GM08714 (cell line): ENCODE results near the gene STK24.

Experiments
- H3K4me3 ChIP-seq: fragments of 200-500 bp; sonication (Bioruptor generic); 2 replicates; pipeline ENCODE4 v1.5.1; 2014; ENCODE audit warnings: mild to moderate bottlenecking, low read length, inconsistent platforms
- ZNF274 ChIP-seq: IDR thresholded peaks from 2 replicates; pipeline ENCODE4 v1.6.1; 2012; ENCODE audit warnings: mild to moderate bottlenecking, low read depth, low read length

STK24 gene

DNA sequence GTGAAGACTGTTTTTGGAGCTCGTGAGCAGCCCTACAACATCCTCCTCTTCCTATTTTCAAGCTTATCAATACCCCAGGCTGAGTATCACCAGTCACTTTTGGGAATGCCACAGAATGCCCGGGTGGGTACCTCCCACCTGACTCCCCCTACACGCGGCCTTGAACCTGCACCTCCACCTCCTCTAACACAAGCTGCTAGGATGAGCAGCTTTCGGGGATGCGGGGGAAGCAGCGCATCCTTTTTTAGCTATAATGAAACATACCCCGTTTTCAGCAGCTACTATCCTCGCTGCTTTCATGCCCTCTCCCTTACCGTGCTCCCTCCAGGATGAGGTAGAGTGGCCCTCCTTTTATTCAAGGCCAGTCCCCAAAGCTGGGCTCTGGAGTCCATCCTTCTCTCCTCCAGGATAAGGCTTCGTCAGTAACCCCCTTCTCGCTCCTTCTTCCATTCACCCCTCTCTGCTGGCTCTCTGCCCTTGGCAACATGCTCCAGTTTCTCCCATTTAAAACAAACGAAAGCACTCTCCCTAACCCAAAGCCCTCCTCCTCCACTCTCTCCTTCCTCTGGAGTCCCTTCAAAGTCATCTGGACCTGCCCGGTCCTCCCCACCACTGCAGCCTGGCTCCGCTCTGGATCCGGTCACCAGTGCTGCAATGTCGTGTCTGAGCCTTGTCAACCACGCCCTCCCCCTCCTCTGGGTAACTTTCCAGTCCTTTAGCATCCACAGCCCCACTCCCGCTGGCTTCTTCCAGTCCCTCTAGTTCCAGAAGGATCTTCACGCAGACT lies 55.3 kb downstream of the STK24 start:
- no peak overlapping the region for H3K4me3 ChIP-seq
- no peak for TF ChIP-seq ZNF274

DNA sequence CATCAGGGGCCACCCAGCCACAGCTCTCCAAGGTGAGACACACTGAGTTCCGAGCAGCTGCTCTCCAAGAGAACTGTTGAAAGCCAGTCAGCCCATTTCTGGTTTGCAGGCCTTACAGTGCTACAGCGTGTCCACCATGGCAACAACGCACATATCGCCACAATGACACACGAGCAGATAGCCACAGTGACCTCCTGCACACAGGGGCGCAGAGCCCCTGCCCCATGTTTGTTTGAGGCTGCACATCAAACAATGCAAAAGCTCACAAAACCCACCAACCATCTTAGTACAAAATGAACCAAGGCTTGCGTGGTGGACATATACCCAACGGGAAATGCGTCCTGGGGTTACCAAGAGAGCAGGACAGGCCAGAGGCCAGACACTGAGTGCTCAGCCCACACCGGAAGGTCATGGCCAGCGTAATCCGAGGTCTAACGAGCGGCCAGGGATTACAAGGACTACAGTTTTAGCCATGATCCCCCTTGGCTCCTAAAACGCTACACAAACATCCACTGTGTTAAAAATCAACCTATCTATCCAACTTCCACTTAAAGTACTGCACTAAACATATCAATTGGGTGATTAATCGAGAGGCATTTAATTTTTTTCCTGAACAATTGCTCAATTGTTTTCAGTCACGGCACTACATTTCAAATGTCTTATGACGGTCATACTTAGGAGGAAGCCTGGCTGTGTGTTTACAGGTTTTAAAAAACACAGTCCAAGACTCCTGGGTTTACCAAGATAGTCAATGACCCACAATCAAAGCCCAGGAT lies 56.0 kb downstream of the STK24 start:
- no peak overlapping the region for H3K4me3 ChIP-seq
- TF ChIP-seq ZNF274: no peak

DNA sequence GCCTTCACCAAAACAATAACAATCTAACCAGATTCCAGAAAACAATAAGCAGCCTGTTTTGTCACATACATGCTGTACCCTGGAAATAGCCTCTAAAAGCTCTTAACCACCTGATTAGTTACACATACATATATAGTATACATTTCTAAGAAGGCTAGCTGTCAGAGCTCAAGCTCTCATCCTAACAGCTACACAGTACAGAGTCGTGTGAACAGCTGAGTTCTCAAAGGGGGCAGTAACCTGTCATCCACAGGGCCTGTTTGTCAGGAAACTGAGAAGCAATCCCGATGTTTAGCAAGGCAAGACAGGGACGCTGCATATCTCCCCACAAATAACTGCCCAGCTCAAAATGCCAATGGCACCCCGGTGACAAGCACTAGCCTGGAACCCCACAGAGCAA lies 56.9 kb downstream of the STK24 start:
- no peak for TF ChIP-seq ZNF274
- no peak overlapping the region for H3K4me3 ChIP-seq

DNA sequence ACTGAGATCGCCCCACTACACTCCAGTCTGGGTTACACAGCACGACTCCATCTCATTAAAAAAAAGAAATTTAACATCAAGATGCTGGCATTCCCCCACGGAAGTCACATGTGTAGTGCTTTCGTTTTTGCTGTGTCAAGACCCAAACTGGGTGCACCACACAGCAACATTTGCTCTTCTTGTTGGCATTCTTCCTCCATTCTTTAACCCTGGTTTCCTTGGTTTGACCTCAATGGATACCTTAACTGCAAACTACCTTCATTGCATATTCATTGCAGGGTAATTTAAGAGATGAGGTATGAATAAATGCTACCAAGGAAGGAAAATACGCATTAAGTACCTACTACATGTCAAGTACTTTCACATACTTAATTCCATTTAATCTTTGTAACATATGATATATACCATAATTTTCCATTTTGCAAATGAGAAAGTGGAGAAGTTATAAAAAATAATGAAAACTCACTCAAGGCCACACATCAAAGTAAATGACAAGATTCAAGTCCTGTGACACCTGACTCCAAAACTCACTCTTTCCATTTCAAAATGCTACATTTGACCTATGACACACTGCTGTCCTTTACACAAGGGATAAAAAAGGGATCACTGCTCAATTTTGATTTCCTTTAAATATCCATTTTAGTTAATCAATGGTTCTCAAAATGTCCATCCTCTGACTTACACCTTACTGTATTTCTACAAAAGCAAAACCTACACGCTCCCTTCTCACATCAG lies 59.2 kb downstream of the STK24 start:
- no peak overlapping the region for H3K4me3 ChIP-seq
- TF ChIP-seq ZNF274: no peak

DNA sequence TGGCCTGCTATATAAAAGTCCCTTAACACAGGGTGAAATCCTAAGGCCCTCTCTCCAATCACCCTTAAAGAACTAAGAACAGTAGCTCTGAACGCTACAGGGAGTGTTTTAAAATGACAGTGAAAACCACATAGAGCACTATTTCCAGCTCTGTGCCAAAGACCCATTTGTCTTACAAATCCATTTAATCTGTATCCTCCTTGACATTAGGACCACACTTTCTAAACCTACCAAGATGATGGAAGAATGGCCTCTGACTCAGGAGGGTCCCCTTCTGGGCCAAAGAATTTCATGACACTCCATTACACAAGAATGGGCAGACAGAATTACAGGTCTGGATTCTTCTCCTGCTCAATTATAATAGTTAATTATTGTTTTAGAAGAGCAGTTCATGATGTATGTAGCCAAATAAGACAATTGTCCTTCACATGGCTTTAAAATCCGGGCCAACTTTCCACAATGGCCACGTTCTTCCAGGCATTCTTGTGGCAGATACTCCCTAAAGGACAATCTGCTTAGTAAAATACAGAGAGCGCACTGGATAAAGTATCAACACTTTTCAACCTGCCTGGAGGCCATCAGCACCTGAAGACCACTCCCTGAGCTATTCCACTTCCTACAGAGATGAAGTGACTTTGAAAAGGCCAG lies 61.0 kb downstream of the STK24 start:
- TF ChIP-seq ZNF274: no peak
- H3K4me3 ChIP-seq: no peak overlapping the region

DNA sequence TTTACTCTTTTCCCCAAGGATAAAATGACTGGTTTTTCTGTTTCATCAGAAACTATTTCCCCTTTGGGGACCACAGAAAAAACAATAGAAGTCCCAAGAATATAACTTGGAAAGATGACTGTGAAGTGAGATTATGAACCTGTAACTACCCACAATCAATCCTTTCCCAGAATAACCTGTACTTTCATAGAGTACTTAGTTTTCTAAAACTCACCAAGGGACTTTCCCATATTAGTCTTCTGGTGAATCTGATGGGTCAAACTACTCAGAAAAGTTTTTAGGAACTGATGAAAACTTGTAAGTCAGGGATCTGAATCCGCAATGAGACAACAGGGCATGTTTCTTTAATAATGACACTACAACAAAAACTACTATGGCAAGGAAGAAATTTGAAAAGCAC lies 62.6 kb downstream of the STK24 start:
- no peak overlapping the region for H3K4me3 ChIP-seq
- TF ChIP-seq ZNF274: no peak

DNA sequence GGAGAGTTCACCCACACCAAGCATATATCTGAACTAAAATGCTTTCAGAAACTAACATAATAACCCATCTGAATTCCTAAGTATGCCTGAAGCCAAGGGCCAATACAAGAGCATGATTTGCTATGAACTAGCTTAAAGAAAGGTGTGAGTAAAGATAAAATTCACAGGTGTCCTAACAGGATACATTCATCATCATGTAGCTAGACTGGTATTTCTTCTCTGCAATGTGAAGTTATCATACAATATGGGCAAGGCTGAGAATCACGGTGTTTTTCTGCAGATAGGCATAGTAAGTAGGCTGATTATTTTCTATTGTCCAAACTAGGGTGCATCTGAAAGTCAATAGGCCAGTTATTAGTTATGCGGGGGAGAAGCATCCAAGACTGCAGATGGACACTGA lies 63.1 kb downstream of the STK24 start:
- H3K4me3 ChIP-seq: no peak overlapping the region
- no peak for TF ChIP-seq ZNF274

DNA sequence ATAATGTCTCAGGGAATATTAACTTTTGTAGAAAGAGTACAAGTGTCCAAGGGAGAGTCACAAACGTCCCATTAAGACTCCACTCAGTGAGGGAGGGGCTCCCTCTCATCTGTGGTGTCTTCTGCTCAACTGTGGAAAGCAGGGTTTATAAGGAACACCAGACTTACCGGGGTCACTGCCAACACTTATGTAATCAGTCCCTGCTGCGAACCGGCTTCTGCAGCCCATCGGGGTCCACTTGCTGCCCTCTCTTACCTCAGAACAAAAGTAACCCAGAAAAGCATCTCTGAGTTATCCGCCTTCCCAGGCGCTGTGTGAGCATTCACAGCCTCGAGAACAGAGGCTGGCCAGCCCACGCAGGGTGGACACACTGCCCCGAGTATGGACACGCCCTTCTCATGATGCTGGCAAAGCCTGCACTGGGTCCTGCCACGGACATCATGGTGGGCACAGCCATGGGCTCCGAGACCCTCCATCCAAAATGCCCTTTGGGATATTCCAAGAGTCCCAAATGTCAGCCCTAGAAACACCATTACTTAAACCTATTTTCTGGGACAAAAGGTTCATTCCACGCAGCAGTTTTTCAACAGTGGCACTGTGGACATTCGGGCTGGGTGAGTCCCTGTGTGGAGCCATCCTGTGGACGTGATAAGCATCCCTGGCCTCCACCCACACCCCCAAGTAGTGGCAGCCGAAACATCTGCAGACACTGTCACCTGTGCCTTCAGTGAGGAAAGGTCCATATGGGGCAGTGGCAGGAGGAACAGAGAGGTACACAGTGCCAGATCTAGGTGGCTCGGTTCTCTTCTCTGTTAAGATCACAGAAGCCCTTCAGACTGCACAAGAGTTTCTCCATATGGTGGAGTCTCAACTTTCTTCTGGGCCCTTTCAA lies 63.9 kb downstream of the STK24 start:
- H3K4me3 ChIP-seq: peak overlapping the region; percentile 22; the same call in 1 of the 2 replicates
- no peak for TF ChIP-seq ZNF274

DNA sequence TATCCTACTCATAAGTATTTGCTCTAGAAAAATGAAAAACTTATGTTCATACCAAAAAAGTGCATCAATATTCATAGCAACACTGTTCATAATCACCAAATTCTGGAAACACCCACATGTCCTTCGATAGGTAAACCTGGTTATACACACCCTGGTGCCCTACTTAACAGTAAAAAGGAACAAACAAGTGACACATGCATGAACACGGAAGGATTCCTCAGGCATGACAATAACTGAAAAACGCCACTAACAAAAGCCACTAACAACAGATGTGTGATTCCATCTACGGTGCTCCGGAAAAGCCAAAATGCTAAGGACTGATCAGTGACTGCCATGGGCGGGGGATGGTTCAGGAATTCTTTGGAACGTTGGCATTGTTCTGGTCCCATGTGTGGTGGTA lies 65.5 kb downstream of the STK24 start:
- H3K4me3 ChIP-seq: peak overlapping the region; percentile 26; the same call in 1 of the 2 replicates
- no peak for TF ChIP-seq ZNF274

DNA sequence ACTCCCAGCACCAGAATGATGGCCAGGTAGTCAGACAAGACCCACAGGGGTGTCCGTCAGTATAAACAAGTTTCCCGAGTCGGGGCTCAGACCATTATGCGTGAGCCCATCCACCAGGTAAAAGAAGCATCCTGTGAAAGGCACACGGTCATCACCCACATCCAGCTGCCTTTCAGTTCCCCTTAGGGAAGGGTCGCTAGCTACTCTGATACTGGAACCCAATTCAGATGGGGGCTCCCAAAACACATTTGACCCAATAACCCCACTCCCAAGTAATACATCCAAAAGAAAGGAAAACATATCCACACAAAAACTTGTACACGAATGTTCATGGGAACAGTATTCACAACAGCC lies 66.8 kb downstream of the STK24 start:
- no peak for TF ChIP-seq ZNF274
- H3K4me3 ChIP-seq: no peak overlapping the region; the same call in 1 of the 2 replicates

DNA sequence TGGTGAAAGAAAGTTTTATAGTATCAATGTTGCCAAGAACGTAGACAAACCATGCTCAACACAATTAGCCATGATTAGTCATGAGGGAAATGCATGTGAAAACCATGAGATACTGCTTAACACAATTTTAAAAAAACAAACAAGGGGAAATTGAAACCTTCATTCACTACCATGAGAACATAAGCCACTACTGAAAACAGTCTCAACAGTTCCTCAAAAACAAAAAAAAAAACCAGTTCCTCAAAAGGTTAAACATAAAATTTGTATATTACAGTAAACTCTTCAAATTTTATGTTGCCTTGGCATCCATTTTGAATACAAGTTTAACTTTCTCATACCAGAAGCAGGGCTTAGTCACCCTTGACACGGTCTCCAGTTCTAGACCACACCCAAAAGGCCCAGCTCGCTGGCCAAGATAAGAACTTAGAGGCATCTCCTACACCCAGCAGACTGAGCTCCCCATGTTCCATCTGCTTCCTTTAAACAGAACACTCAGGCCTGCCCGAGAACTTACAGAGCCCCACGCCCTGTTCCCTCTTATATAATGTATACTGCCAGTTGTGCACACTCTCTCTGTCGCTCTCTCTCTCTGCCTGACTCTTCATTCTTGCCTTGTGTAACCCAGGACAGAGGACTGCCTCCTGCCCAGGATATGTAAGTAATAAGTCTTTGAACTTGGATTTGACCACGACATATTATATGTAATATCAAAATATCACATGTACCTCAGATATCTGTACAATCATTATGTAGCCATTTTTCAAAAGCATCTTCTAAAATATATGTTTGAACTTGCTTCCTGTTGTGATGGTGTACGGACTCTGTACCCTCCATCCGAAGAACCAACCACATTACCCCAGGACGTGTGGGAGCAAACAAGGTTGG lies 67.4 kb downstream of the STK24 start:
- peak overlapping the region; percentile 16; the same call in 1 of the 2 replicates for H3K4me3 ChIP-seq
- TF ChIP-seq ZNF274: no peak

DNA sequence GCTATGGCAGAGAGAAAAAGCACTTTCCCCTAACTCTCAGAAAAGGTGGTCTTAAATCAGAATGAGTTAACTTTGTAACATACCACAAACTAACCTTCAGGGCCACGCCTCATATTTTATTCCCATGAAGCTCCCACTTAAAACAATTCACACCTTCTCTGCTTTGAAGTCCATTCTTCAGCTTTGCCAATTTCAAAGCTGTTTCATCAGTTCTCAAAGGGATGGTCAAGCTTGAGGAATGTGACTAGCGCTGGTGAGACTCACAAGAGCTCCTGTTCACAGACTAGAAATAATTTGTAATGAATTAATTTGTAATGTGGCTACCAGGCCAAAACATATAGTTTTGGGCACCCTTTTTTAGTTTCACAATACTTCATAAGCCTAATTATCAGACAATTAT lies 68.2 kb downstream of the STK24 start:
- TF ChIP-seq ZNF274: no peak
- peak overlapping the region; percentile 42; the same call in 1 of the 2 replicates for H3K4me3 ChIP-seq
